Osteocyte (in vitro differentiated cells): ENCODE data around the gene ZNF862. TPM values are rescaled to one million over a fixed set of nuclear protein-coding genes. Genes with fewer than 3 reads are reported as not detected.

Experiments
- DNase-seq: peaks from one replicate; pipeline ENCODE4 v3.0.0; 2021; ENCODE audit warnings: mixed read lengths; ENCODE audit not compliant: unreplicated experiment; ENCODE audit errors: extremely low spot score
- H3K27ac Mint-ChIP-seq: one replicate; pipeline ENCODE4 v1.8.0; 2021; ENCODE audit warnings: mild to moderate bottlenecking, mixed read lengths; ENCODE audit not compliant: unreplicated experiment
- H3K27me3 Mint-ChIP-seq: one replicate; pipeline ENCODE4 v1.8.0; 2021; ENCODE audit warnings: mixed read lengths; ENCODE audit not compliant: unreplicated experiment
- H3K36me3 Mint-ChIP-seq: one replicate; pipeline ENCODE4 v1.8.0; 2021; ENCODE audit warnings: mixed read lengths; ENCODE audit not compliant: unreplicated experiment
- H3K4me1 Mint-ChIP-seq: one replicate; pipeline ENCODE4 v1.8.0; 2021; ENCODE audit warnings: mixed read lengths; ENCODE audit not compliant: unreplicated experiment
- H3K4me3 Mint-ChIP-seq: one replicate; pipeline ENCODE4 v1.8.0; 2021; ENCODE audit warnings: mild to moderate bottlenecking, moderate library complexity, mixed read lengths; ENCODE audit not compliant: unreplicated experiment
- H3K9me3 Mint-ChIP-seq: one replicate; pipeline ENCODE4 v1.8.0; 2021; ENCODE audit warnings: mixed read lengths; ENCODE audit not compliant: unreplicated experiment
- total RNA-seq: library from RNA; stranded (reverse); gene quantifications from 2 replicates; pipeline ENCODE4 v1.2.1, GENCODE V29; 2021
- TF ChIP-seq, protein P1 (sequence below): fragments of 200-600 bp; sonication (generic); IDR thresholded peaks from 2 replicates; pipeline ENCODE4 v1.5.0; 2021; ENCODE audit warnings: antibody characterized with exemption, mild to moderate bottlenecking, moderate library complexity

The ZNF862 gene
- total RNA-seq, 1 donor from 2014 or later = 25.3 TPM

GRCh38 chr7:149837564-149838223 is 481 bp upstream of the ZNF862 start:
- H3K4me1 Mint-ChIP-seq = peaks cover 18% of the 10 kb centered on the region
- H3K9me3 Mint-ChIP-seq = no peaks in the 10 kb centered on the region
- TF ChIP-seq, protein P1, sequence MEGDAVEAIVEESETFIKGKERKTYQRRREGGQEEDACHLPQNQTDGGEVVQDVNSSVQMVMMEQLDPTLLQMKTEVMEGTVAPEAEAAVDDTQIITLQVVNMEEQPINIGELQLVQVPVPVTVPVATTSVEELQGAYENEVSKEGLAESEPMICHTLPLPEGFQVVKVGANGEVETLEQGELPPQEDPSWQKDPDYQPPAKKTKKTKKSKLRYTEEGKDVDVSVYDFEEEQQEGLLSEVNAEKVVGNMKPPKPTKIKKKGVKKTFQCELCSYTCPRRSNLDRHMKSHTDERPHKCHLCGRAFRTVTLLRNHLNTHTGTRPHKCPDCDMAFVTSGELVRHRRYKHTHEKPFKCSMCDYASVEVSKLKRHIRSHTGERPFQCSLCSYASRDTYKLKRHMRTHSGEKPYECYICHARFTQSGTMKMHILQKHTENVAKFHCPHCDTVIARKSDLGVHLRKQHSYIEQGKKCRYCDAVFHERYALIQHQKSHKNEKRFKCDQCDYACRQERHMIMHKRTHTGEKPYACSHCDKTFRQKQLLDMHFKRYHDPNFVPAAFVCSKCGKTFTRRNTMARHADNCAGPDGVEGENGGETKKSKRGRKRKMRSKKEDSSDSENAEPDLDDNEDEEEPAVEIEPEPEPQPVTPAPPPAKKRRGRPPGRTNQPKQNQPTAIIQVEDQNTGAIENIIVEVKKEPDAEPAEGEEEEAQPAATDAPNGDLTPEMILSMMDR = no peak
- DNase-seq = no peak
- peaks cover 1% of the 10 kb centered on the region for H3K36me3 Mint-ChIP-seq
- H3K27ac Mint-ChIP-seq = peak overlapping the region; percentile 45
- peak overlapping the region; percentile 80 for H3K4me3 Mint-ChIP-seq
- peaks cover 23% of the 10 kb centered on the region for H3K27me3 Mint-ChIP-seq

GRCh38 chr7:149838992-149839408 is 825 bp downstream of the ZNF862 start:
- DNase-seq = no peak

DNA sequence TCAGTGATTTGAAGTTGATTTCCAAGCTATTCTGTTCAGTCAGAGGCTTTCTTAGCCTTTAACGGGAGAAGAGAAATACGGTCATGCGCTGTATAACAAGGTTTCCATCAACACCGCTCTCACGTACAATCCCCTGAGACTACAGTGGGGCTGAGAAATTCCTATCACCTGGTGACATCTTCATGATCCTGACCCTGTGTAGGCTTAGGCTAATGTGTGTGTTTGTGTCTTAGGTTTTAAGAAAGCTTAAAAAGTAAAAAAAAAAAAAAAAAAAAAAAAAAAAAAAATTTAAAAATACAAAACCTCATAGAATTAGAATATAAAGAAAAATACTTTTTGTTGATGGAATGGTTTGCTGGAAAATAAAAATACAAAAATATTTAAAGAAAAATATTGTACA is 1.8 kb downstream of the ZNF862 start:
- Mint-ChIP-seq H3K27ac (no peak overlapping the region), H3K9me3 (no peaks in the 10 kb centered on the region), H3K4me3 (no peak overlapping the region), H3K27me3 (peaks cover 4% of the 10 kb centered on the region), H3K36me3 (peaks cover 3% of the 10 kb centered on the region), H3K4me1 (peaks cover 18% of the 10 kb centered on the region)
- DNase-seq = no peak
- TF ChIP-seq, protein P1 = no peak

More at GRCh38 chr7:149838992-149839408, 825 bp downstream of the ZNF862 start:
- Mint-ChIP-seq H3K36me3 (peaks cover 1% of the 10 kb centered on the region), H3K9me3 (no peaks in the 10 kb centered on the region), H3K27ac (peak overlapping the region; percentile 58), H3K4me1 (peaks cover 18% of the 10 kb centered on the region), H3K4me3 (peak overlapping the region; percentile 80), H3K27me3 (peaks cover 14% of the 10 kb centered on the region)
- TF ChIP-seq, protein P1 = no peak

GRCh38 chr7:149843566-149843965 is 5.4 kb downstream of the ZNF862 start:
- H3K9me3 Mint-ChIP-seq = no peaks in the 10 kb centered on the region
- H3K27me3 Mint-ChIP-seq = no peaks in the 10 kb centered on the region
- peaks cover 14% of the 10 kb centered on the region for H3K36me3 Mint-ChIP-seq
- no peak for DNase-seq
- TF ChIP-seq, protein P1 = no peak
- no peak overlapping the region for H3K27ac Mint-ChIP-seq
- peaks cover 13% of the 10 kb centered on the region for H3K4me1 Mint-ChIP-seq
- H3K4me3 Mint-ChIP-seq = no peak overlapping the region

GRCh38 chr7:149844445-149844844 is 6.3 kb downstream of the ZNF862 start:
- Mint-ChIP-seq H3K36me3 (peaks cover 14% of the 10 kb centered on the region), H3K4me3 (no peak overlapping the region)
- no peak for DNase-seq

More at GRCh38 chr7:149844445-149844844, 6.3 kb downstream of the ZNF862 start:
- Mint-ChIP-seq H3K27ac (no peak overlapping the region), H3K9me3 (no peaks in the 10 kb centered on the region), H3K27me3 (no peaks in the 10 kb centered on the region), H3K4me1 (peaks cover 6% of the 10 kb centered on the region)
- TF ChIP-seq, protein P1 = no peak
